Measurements from ENCODE around the gene SH2D1B. TPM values are rescaled to one million over a fixed set of nuclear protein-coding genes. Genes with fewer than 3 reads are reported as not detected.
"Not testable (repeated sequence)": the region's sequence is repeated elsewhere in the genome, so short reads cannot be mapped to it uniquely, and the experiment has no call there.

Gene SH2D1B
- total and polyA plus RNA-seq, 10 of the 15 experiments (the other 5 are each of a cell fraction or from before 2014, with no cell fraction given) = 0.18 TPM; not detected in 9

DNA sequence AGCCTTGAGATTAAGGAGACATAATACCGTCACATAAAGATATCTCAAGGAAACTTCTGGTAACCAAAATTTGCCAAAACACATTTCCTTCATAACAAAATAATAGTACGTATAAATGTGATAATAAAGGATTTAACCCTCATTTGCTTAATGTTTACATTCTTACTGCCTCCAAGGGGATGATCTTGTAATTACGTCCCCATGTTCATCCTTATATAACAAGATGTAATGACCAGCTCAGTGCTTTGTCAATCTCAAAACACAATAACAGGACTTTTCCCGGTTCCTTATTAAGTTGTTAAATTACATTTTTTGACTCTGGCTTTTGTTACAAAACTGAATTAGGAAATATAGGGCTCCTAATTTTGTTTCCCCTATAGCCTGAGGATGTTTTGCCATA is 44.4 kb upstream of the SH2D1B start:
- no peaks in the 10 kb centered on the region for H3K36me3 ChIP-seq (ENCODE audit: control insufficient read depth in 2 of 2, insufficient read depth in 2 of 2, low read length in 1 of 2)
- H4K20me1 ChIP-seq (ENCODE audit: control insufficient read depth, insufficient read depth) = no peaks in the 10 kb centered on the region
- WGBS (ENCODE audit: insufficient coverage, insufficient replicate concordance, low lambda C conversion rate, missing lambda C conversion rate) = 68% methylated on average over 4 of the region's 4 CpGs
- DNase-seq (ENCODE audit: low read depth, low spot score) = no peak
- intact Hi-C loops (cut with micrococcal nuclease; ENCODE audit: unreplicated experiment) = no loop called here
- H3K27me3 ChIP-seq (replicated peaks in 1 of 2; ENCODE audit: control insufficient read depth in 2 of 2, insufficient read depth in 2 of 2, low read length in 1 of 2) = no peaks in the 10 kb centered on the region
- ATAC-seq = no peak
- no peak overlapping the region for H2AFZ ChIP-seq (ENCODE audit: control insufficient read depth, low read depth, low read length)
- no peak for FAIRE-seq
- H3K4me3 ChIP-seq = no peak overlapping the region
- H3K4me2 ChIP-seq (ENCODE audit: control insufficient read depth, insufficient read depth) = no peak overlapping the region
- ChIA-PET POLR2A (no interaction called here), RAD21 (ENCODE audit: unreplicated experiment) (no interaction called here), SMC1A (ENCODE audit: uncharacterized antibody, unreplicated experiment) (no interaction called here), CTCF (no interaction called here)
- TF ChIP-seq ZBTB4 (CRISPR knock-in tag; IDR thresholded peaks at IDR 0.05) = no peak
- no peak for TF ChIP-seq PAX5 (IDR thresholded peaks at IDR 0.05; ENCODE audit: borderline replicate concordance, low read depth, low read length)
- TF ChIP-seq SPI1 (IDR thresholded peaks at IDR 0.05; ENCODE audit: borderline replicate concordance, insufficient read depth, low read depth, low read length) = no peak
- no peak for TF ChIP-seq EED (IDR thresholded peaks at IDR 0.05; ENCODE audit: low read depth)
- no peak for TF ChIP-seq BCL11A (IDR thresholded peaks at IDR 0.05; ENCODE audit: low read depth, low read length)
- no peak for TF ChIP-seq ATF7 (IDR thresholded peaks at IDR 0.05; ENCODE audit: low read depth)
- TF ChIP-seq, protein P1, sequence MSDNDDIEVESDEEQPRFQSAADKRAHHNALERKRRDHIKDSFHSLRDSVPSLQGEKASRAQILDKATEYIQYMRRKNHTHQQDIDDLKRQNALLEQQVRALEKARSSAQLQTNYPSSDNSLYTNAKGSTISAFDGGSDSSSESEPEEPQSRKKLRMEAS (IDR thresholded peaks at IDR 0.05; ENCODE audit: low read depth, low read length) = no peak
- TF ChIP-seq, protein P2, sequence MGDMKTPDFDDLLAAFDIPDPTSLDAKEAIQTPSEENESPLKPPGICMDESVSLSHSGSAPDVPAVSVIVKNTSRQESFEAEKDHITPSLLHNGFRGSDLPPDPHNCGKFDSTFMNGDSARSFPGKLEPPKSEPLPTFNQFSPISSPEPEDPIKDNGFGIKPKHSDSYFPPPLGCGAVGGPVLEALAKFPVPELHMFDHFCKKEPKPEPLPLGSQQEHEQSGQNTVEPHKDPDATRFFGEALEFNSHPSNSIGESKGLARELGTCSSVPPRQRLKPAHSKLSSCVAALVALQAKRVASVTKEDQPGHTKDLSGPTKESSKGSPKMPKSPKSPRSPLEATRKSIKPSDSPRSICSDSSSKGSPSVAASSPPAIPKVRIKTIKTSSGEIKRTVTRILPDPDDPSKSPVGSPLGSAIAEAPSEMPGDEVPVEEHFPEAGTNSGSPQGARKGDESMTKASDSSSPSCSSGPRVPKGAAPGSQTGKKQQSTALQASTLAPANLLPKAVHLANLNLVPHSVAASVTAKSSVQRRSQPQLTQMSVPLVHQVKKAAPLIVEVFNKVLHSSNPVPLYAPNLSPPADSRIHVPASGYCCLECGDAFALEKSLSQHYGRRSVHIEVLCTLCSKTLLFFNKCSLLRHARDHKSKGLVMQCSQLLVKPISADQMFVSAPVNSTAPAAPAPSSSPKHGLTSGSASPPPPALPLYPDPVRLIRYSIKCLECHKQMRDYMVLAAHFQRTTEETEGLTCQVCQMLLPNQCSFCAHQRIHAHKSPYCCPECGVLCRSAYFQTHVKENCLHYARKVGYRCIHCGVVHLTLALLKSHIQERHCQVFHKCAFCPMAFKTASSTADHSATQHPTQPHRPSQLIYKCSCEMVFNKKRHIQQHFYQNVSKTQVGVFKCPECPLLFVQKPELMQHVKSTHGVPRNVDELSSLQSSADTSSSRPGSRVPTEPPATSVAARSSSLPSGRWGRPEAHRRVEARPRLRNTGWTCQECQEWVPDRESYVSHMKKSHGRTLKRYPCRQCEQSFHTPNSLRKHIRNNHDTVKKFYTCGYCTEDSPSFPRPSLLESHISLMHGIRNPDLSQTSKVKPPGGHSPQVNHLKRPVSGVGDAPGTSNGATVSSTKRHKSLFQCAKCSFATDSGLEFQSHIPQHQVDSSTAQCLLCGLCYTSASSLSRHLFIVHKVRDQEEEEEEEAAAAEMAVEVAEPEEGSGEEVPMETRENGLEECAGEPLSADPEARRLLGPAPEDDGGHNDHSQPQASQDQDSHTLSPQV (IDR thresholded peaks at IDR 0.05) = no peak
- H3K27ac ChIP-seq (ENCODE audit: control insufficient read depth, insufficient read depth) = no peak overlapping the region
- H3K4me1 ChIP-seq (ENCODE audit: control insufficient read depth, insufficient read depth, low read length) = no peaks in the 10 kb centered on the region
- in situ Hi-C loops (cut with MboI) = no loop called here
- H3K9ac ChIP-seq (ENCODE audit: control insufficient read depth, insufficient read depth, low read length) = no peak overlapping the region
- no peaks in the 10 kb centered on the region for H3K9me3 ChIP-seq (replicated peaks; ENCODE audit: control insufficient read depth, insufficient read depth, low read length)
- no TSS peak for BruUV-seq (replicated peaks)
- no peaks in the 10 kb centered on the region for H3K79me2 ChIP-seq (ENCODE audit: control insufficient read depth, insufficient read depth, low read length)

DNA sequence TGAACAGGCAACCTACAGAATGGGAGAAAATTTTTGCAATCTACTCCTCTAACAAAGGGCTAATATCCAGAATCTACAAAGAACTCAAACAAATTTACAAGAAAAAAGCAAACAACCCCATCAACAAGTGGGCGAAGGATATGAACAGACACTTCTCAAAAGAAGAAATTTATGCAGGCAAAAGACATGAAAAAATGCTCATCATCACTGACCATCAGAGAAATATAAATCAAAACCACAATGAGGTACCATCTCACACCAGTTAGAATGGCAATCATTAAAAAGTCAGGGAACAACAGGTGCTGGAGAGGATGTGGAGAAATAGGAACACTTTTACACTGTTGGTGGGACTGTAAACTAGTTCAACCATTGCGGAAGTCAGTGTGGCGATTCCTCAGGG is 42.4 kb upstream of the SH2D1B start:
- SMC1A ChIA-PET (ENCODE audit: uncharacterized antibody, unreplicated experiment); H3K4me1 ChIP-seq (ENCODE audit: control insufficient read depth, insufficient read depth, low read length); H3K79me2 ChIP-seq (ENCODE audit: control insufficient read depth, insufficient read depth, low read length); DNase-seq (ENCODE audit: low read depth, low spot score); in situ Hi-C loops (cut with MboI); POLR2A ChIA-PET; H4K20me1 ChIP-seq (ENCODE audit: control insufficient read depth, insufficient read depth); H3K9me3 ChIP-seq (replicated peaks; ENCODE audit: control insufficient read depth, insufficient read depth, low read length); CTCF ChIA-PET; H3K9ac ChIP-seq (ENCODE audit: control insufficient read depth, insufficient read depth, low read length); intact Hi-C loops (cut with micrococcal nuclease; ENCODE audit: unreplicated experiment); ATAC-seq; H3K27me3 ChIP-seq (replicated peaks in 1 of 2; ENCODE audit: control insufficient read depth in 2 of 2, insufficient read depth in 2 of 2, low read length in 1 of 2); H2AFZ ChIP-seq (ENCODE audit: control insufficient read depth, low read depth, low read length); H3K4me2 ChIP-seq (ENCODE audit: control insufficient read depth, insufficient read depth); RAD21 ChIA-PET (ENCODE audit: unreplicated experiment); H3K27ac ChIP-seq (ENCODE audit: control insufficient read depth, insufficient read depth); H3K36me3 ChIP-seq (ENCODE audit: control insufficient read depth in 2 of 2, insufficient read depth in 2 of 2, low read length in 1 of 2); FAIRE-seq; BruUV-seq (replicated peaks); H3K4me3 ChIP-seq: not testable (repeated sequence)
- 91% methylated on average over 1 of the region's 3 CpGs for WGBS (ENCODE audit: insufficient coverage, insufficient replicate concordance, low lambda C conversion rate, missing lambda C conversion rate)
